Measurements from ENCODE around the gene SREBF1.

- TF ChIP-seq EZH2phosphoT487 (IDR thresholded peaks at IDR 0.05; ENCODE audit: insufficient read depth, low read depth) (no peak), EZH2 (IDR thresholded peaks at IDR 0.05; ENCODE audit: insufficient read depth, poor library complexity, severe bottlenecking) (no peak)
Measured at GRCh38 chr17:17766744-17767120, 70.1 kb downstream of the SREBF1 start.

Data from GM23248 (cell line).